ENCODE measurements around the gene OXCT1.
"Not testable (repeated sequence)": the region's sequence is repeated elsewhere in the genome, so short reads cannot be mapped to it uniquely, and the experiment has no call there.

OXCT1 gene

DNA sequence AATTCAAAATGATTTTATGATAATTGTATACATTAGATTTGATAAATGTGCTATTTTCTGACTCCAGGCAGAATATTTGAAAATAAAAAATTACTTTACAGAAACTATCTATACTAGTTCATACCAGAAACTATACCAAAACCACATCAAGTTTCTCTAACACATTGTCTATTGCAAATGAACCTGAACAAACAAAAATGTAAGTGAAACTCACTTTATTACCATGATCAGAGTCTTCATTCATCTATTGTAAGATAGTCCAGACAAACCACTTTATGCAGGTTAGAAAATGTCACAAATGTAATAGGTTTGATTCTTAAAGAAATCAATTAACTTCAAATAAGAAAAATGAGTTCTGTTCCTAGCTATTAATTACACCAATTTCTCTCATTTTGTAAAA lies 99.4 kb downstream of the OXCT1 start:
- no peak for DNase-seq

- DNase-seq = no peak
These were observed 101.5 kb downstream of the OXCT1 start for GRCh38 chr5:41768692-41769091.

- DNase-seq = no peak
These were observed 105.6 kb downstream of the OXCT1 start for GRCh38 chr5:41764650-41765049.

GRCh38 chr5:41763574-41763973 lies 106.7 kb downstream of the OXCT1 start:
- no peak for DNase-seq

DNA sequence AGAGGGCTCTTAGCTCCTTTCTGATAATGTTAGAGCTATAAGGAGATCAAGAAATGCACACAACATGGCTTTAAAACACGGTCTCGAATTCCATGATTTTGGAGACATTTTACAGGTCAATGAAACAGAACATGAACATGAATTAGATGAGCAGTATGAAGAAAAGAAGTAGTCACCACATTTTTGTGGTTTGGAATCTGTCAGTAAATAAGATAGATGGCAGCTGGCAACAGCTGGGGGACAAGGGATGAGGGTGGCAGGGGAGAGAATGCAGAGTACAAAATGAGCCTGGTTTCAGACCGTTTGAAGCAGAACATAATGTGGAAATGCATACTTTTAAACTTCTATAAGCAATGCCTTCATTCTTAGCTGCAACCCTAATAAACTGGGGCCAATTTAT lies 107.1 kb downstream of the OXCT1 start:
- DNase-seq = no peak

GRCh38 chr5:41762426-41762825 lies 107.8 kb downstream of the OXCT1 start:
- DNase-seq = no peak

DNA sequence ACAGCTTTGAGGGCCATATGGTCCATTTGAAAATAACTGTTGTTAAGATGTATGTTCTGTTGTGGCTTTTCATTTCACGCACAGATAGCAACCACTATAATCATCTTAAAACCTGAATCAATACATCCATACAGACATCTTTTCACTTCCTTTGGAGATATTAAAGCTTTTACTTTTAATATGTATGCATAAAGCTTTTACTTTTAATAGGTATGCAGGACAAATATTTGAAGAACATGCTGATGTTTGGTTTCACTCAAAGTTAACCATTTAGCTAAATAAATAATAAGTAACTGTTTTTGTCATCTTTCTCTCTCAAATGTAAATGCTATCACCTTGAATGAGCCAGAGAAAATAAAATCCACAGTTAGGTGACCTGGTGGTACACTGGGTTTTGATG lies 108.6 kb downstream of the OXCT1 start:
- DNase-seq = no peak

DNA sequence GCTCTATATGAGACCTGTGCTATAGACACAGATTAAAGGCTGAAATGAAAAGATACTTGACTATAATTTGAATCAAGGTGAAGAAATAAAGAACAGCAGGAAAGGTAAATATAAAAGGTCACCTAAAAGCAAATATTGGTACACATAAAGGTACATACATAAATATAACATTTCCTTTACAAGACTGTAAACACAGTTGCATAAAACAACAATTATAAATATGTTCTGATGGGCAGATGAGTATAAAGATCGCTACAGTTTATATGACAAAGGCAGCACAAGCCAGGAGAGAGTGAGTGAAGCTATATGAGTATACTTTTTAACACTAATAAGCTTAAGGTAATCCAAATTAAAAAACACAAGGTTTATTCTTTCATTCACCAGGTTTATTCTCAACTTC lies 114.5 kb downstream of the OXCT1 start:
- no peak for DNase-seq

DNA sequence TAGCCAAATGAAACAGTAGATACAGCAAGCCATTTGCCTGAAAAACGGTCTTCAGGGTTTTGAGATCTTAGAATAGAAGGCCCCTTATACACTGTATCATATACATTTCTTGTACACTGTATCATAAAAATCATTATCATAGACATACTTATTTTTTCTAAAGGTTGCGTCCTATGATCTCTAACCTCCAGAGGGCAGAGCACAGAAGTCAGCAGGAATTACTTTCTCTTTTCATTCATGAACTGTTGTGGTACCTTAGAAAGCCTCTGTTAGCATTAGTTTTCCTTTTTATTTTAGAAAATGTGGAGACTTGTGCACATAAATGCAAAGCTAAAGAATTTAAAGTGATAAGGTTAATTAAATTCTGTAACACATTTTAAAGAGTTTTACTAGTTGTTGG lies 115.4 kb downstream of the OXCT1 start:
- peak in 1 of 2 experiments; percentile 7 for DNase-seq

DNA sequence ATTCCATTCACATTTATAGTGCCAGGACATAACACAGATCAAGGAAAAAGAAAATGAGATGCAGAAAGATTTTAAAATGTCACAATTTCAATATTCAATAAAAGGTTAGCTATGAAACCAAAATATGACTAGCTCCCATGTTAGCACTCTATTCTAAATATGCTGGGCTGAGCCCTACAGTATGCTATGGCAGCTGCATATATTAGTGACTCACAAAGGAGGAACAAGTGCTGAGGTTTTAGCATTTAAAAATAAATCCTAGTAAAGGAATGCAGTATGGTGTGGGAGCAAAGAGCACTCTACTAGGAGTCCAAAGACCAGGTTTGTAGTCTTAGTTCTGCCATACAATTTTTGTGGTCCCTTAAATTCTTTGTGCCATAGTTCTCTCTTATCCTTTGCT lies 118.4 kb downstream of the OXCT1 start:
- no peak for DNase-seq

- DNase-seq = no peak
These were observed 121.6 kb downstream of the OXCT1 start for GRCh38 chr5:41748631-41749030.

GRCh38 chr5:41747708-41748107 lies 122.5 kb downstream of the OXCT1 start:
- DNase-seq = no peak

GRCh38 chr5:41747301-41747700 lies 122.9 kb downstream of the OXCT1 start:
- DNase-seq = no peak

- not testable (repeated sequence) for DNase-seq
These were observed 127.6 kb downstream of the OXCT1 start for GRCh38 chr5:41742608-41743007.

- DNase-seq = no peak
These were observed 131.4 kb downstream of the OXCT1 start for GRCh38 chr5:41738710-41739354.

DNA sequence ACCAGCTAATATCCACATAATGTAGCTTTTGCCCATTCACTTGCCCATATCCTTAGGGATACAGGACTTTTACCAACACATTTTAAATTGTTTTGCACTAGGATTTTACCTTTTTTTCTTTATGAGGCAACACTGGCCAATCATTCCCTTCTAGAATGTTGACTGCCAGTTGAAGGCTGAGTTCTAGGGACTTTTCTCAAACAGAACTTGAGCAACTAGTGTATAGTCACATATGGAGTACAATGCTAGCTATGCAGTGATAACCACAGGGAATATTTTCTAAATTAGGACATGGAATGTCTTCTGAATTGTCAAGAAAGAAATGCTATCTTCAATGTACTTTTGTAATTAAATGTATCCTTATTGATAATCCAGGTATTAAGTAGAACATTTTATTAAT lies 133.6 kb downstream of the OXCT1 start:
- no peak for DNase-seq

DNA sequence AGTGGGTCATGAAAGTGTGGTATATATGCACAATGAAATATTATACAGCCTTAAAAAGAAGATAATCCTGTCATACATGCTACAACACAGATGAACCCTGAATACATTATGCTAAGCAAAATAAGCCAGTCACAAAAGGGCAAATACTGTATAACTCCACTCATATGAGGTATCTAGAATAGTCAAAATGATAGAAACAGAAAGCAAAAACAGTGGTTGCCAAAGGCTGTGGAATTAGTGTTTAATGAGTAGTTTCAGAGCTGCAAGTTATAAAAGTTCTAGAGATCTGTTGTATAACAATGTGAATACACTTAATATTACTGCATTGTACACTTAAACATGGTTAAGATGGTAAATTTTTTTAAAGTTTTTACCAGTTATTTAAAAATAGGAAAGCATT lies 135.0 kb downstream of the OXCT1 start:
- no peak for DNase-seq

DNA sequence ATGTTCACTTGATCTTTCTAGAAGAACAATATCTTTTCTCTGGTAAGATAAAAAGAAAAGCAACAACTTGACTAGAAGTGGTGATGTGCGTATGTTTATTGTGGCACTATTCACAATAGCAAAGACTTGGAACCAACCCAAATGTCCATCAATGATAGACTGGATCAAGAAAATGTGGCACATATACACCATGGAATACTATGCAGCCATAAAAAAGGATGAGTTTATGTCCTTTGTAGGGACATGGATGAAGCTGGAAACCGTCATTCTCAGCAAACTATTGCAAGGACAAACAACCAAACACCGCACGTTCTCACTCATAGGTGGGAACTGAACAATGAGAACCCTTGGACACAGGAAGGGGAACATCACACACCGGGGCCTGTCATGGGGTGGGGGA lies 140.8 kb downstream of the OXCT1 start:
- not testable (repeated sequence) for DNase-seq

DNA sequence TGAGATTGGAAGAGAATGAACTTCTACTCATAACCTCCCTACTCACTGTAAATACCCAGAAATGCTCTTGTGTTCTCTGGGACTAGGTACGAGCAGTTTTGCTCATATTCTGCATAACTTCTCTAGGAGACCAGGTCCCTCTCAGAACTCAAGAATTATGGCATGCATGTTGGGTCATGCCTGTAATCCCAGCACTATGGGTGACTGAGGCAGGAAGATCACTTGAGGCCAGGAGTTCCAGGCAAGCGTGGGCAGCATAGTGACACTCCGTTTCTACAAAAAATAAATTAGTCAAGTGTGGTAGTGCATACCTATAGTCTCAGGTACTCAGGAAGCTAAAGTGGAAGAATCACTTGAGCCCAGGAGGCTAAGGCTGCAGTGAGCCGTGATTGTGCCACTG lies 141.9 kb downstream of the OXCT1 start:
- no peak for DNase-seq

- no peak for DNase-seq
These were observed 147.8 kb downstream of the OXCT1 start for GRCh38 chr5:41722359-41722950.

DNA sequence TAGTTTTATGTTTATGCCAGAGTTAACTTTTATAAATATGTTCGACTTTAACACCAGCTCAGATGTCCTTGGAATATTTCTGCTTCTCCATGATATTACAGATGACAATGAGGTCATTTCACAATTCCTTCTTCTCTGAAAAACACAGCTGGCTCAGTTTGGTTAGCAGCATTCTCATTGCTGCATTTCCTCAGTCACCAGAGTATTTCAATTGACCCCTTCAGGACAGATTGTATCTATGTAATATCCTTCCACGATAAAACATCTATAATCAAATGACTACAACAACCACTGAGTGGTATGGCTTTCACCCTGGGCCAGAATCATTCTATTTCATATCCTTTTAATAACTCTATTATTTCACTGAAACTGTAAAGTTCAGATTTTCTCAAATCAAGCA lies 148.7 kb downstream of the OXCT1 start:
- no peak for DNase-seq

- no peak for DNase-seq
These were observed 153.8 kb downstream of the OXCT1 start for GRCh38 chr5:41716382-41716781.

- DNase-seq = not testable (repeated sequence)
These were observed 155.8 kb downstream of the OXCT1 start for GRCh38 chr5:41714446-41714845.

DNA sequence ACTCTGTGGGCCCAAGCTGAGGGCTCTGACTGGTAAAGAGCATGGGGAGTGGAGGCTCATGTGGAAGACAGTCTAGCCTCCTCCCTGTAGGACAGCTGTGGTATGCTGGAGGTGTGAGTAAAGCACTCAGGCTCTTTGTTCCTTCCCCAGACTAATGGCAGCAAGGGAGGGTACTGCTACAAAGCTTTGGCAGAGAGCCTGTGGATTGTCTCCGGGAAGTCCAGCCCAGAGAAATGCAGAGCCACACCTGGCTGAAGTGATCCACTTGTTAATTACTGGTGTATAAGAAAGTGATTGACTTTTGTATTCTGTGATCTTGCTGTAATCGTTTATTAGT lies 161.7 kb downstream of the OXCT1 start:
- DNase-seq = no peak

DNA sequence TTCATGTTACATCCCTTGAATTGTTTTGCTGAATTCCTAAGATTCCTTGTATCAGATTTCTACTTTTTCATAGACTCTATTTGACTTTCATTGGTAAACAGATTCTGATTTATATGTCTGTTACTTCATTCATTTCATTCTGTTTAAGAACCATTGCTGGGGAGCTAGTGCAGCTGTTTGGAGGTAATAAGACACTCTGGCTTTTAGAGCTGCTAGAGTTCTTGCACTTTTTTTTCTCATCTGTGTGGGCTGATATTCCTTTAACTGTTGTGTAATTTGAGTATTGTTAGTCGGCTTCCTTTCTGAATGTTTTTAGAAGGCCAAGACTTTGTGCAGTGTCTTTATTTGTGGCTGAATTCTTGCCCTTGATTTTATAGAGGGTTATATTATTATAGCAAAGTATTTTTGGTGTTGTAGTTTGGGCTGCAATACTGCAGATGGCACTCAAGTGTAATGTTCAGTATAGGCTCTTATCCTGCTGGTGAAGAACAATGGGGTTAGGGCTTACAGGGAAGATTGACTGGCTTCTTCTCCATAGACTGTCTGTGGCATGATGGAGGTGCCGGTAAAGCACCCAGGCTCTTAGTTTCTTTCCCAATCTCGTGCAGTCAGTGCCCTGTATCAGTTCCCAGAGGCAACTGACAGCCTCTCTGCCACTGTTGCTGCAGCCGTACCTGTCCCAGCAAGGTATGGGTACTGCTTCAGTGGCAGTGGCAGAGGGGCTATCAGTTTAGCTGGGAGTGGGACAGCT lies 162.2 kb downstream of the OXCT1 start:
- DNase-seq = peak; percentile 35 to 42

Data from AML-193 (cell line).